Neural progenitor cell (in vitro differentiated cells): Measurements from ENCODE around the gene OPRL1. TPM values are rescaled to one million over a fixed set of nuclear protein-coding genes. Genes with fewer than 3 reads are reported as not detected.
A peak's percentile ranks its signal among the peaks of the same experiment; 100 is the strongest.

Experiments
- DNase-seq: peaks from one replicate; pipeline ENCODE4 v3.0.0-alpha.2; 2016; ENCODE audit warnings: low spot score
- H2AFZ ChIP-seq: fragments of 200-600 bp; sonication (generic); replicated peaks from 2 replicates; pipeline ENCODE4 v1.6.1; 2016; ENCODE audit warnings: antibody characterized with exemption
- H3F3A ChIP-seq: fragments of 200-600 bp; sonication (generic); 2 replicates; pipeline ENCODE4 v1.6.1; 2016; ENCODE audit warnings: antibody characterized with exemption, low read depth
- H3K27ac ChIP-seq: fragments of 200-600 bp; sonication (generic); 2 replicates; pipeline ENCODE4 v1.5.1; 2016; ENCODE audit warnings: mild to moderate bottlenecking
- H3K27me3 ChIP-seq: fragments of 200-600 bp; sonication (generic); 2 replicates; pipeline ENCODE4 v1.6.1; 2016; ENCODE audit warnings: mild to moderate bottlenecking, moderate library complexity
- H3K36me3 ChIP-seq: fragments of 200-600 bp; sonication (generic); 2 replicates; pipeline ENCODE4 v1.5.1; 2016
- H3K4me1 ChIP-seq: fragments of 200-600 bp; sonication (generic); 2 replicates; pipeline ENCODE4 v1.6.1; 2016; ENCODE audit warnings: mixed run types
- H3K4me2 ChIP-seq: fragments of 200-600 bp; sonication (generic); 2 replicates; pipeline ENCODE4 v1.6.1; 2016
- H3K4me3 ChIP-seq: fragments of 200-600 bp; sonication (generic); 2 replicates; pipeline ENCODE4 v1.5.1; 2016
- H3K79me2 ChIP-seq: fragments of 200-600 bp; sonication (generic); 2 replicates; pipeline ENCODE4 v1.6.1; 2016; ENCODE audit warnings: low read depth
- H3K9ac ChIP-seq: fragments of 200-600 bp; sonication (generic); 2 replicates; pipeline ENCODE4 v1.6.1; 2016
- H3K9me3 ChIP-seq: fragments of 200-600 bp; sonication (generic); 2 replicates; pipeline ENCODE4 v1.5.1; 2016; ENCODE audit warnings: low read depth
- H4K20me1 ChIP-seq: fragments of 200-600 bp; sonication (generic); 2 replicates; pipeline ENCODE4 v1.6.1; 2016; ENCODE audit warnings: low read depth
- H3K27ac Mint-ChIP-seq: 3 replicates; pipeline ENCODE4 v1.8.0; 2021; ENCODE audit warnings: mixed read lengths
- H3K27me3 Mint-ChIP-seq: 2 replicates; pipeline ENCODE4 v1.8.0; 2022; ENCODE audit warnings: low read depth, mild to moderate bottlenecking, inconsistent platforms, moderate library complexity, mixed read lengths; ENCODE audit not compliant: insufficient read depth
- H3K36me3 Mint-ChIP-seq: 3 replicates; pipeline ENCODE4 v1.8.0; 2021; ENCODE audit warnings: mixed read lengths
- H3K4me1 Mint-ChIP-seq: 3 replicates; pipeline ENCODE4 v1.8.0; 2021; ENCODE audit warnings: mixed read lengths
- H3K4me3 Mint-ChIP-seq: 3 replicates; pipeline ENCODE4 v1.8.0; 2021; ENCODE audit warnings: mild to moderate bottlenecking, moderate library complexity, mixed read lengths
- H3K9me3 Mint-ChIP-seq: 3 replicates; pipeline ENCODE4 v1.8.0; 2020; ENCODE audit warnings: mixed read lengths
- EZH2 ChIP-seq: fragments of 200-600 bp; sonication (generic); IDR thresholded peaks from 2 replicates; pipeline ENCODE4 v1.6.1; 2017; ENCODE audit warnings: antibody characterized with exemption, mild to moderate bottlenecking, moderate library complexity
- EZH2phosphoT487 ChIP-seq: fragments of 200-600 bp; sonication (generic); IDR thresholded peaks from 2 replicates; pipeline ENCODE4 v1.6.1; 2017; ENCODE audit warnings: antibody characterized with exemption
- total RNA-seq: library from RNA; depleted of rRNA; stranded (reverse); fragments of >200 nt; gene quantifications from 2 replicates; pipeline ENCODE4 v1.2.3, GENCODE V29; 2015; ENCODE audit warnings: low replicate concordance
- TF ChIP-seq, protein P1 (sequence below): fragments of 200-600 bp; sonication (generic); IDR thresholded peaks from 2 replicates; pipeline ENCODE4 v1.5.1; 2017; ENCODE audit warnings: antibody characterized with exemption, mild to moderate bottlenecking

OPRL1 gene
- total RNA-seq, 1 donor from 2014 or later = 1.3 TPM

DNA sequence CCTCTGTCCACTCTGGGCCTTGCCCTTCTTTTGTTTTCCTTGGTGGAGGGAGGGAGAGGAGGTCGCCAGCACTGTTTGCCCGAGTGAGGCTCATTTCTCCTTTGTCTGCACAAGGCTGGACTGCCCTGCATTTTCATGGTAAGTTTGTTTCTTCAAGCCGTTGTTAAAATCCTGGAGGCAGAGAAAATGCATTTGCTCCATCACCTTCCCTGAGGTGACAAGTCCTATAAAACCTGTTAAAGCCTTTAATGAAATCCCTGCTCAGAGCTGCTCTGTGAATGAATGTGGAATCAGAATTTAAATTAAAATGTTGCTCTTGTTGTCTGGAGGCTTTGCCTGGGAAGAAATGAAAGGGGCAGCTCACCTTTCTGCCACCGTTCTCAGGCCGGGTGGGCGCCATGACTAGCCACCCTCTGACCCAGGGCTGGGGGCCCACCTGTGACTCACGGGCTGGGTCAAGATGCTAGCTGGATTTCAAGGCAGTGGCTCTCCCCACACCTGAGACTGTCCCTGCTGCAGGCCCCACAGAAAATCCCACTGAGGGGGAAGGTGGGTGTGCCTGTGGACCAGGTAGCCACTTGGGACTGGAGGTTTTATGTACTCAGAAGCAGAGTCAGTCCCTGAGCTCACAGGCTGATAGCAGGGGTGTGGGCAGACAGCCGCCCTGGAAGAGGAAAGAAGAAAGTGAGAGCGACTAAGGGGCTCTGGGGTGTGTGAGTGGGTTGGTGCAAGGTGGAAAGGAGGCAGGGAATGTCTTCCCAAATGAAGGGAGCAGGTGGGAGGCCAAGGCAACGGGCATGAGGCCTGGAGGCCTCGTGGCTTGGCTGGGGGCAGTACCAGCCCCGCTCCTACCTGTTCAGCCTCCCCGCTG is 60.4 kb downstream of the OPRL1 start:
- H4K20me1 ChIP-seq = no peaks in the 10 kb centered on the region
- Mint-ChIP-seq H3K27ac (peak overlapping the region; percentile 40), H3K4me1 (peaks cover 39% of the 10 kb centered on the region), H3K4me3 (peak overlapping the region; percentile 21), H3K9me3 (peaks cover 14% of the 10 kb centered on the region), H3K36me3 (peaks cover 3% of the 10 kb centered on the region), H3K27me3 (peaks cover 16% of the 10 kb centered on the region)
- H3K4me1 ChIP-seq = peaks cover 36% of the 10 kb centered on the region
- H3K9ac ChIP-seq = no peak overlapping the region
- H3K36me3 ChIP-seq = no peaks in the 10 kb centered on the region
- TF ChIP-seq, protein P1, sequence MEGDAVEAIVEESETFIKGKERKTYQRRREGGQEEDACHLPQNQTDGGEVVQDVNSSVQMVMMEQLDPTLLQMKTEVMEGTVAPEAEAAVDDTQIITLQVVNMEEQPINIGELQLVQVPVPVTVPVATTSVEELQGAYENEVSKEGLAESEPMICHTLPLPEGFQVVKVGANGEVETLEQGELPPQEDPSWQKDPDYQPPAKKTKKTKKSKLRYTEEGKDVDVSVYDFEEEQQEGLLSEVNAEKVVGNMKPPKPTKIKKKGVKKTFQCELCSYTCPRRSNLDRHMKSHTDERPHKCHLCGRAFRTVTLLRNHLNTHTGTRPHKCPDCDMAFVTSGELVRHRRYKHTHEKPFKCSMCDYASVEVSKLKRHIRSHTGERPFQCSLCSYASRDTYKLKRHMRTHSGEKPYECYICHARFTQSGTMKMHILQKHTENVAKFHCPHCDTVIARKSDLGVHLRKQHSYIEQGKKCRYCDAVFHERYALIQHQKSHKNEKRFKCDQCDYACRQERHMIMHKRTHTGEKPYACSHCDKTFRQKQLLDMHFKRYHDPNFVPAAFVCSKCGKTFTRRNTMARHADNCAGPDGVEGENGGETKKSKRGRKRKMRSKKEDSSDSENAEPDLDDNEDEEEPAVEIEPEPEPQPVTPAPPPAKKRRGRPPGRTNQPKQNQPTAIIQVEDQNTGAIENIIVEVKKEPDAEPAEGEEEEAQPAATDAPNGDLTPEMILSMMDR = no peak
- TF ChIP-seq EZH2phosphoT487 (no peak), EZH2 (no peak)
- peaks cover 25% of the 10 kb centered on the region for H3F3A ChIP-seq
- H3K4me2 ChIP-seq = peak overlapping the region; percentile 45
- no peak for DNase-seq
- no peaks in the 10 kb centered on the region for H3K79me2 ChIP-seq
- H3K9me3 ChIP-seq = no peaks in the 10 kb centered on the region
- no peak overlapping the region for H3K27ac ChIP-seq
- no peaks in the 10 kb centered on the region for H3K27me3 ChIP-seq
- H3K4me3 ChIP-seq = no peak overlapping the region
- peak overlapping the region; percentile 73 for H2AFZ ChIP-seq

DNA sequence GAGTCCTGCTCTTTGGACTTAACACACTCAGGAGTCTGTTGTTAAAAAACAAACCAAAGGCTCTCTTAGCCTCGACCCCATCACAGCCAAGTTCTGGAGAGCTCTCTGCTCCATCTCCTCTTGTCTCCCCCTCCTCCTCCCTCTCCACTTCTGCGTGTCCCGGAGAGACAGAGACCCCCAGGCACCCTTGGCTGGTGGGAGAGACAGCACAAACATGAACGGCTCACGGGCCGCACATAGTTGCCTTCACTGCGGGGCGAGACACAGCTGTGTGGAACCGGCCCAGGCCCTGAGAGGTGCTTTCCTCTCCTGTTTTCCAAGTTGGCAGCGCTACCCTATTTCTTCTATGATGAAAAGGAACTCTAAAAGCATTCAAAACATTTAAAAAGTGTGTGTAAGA is 61.1 kb downstream of the OPRL1 start:
- H3F3A ChIP-seq = peaks cover 28% of the 10 kb centered on the region
- H3K4me1 ChIP-seq = peaks cover 38% of the 10 kb centered on the region
- H3K9me3 ChIP-seq = no peaks in the 10 kb centered on the region
- H3K4me2 ChIP-seq = no peak overlapping the region
- TF ChIP-seq EZH2phosphoT487 (no peak), EZH2 (no peak)
- TF ChIP-seq, protein P1 = no peak
- H3K27me3 ChIP-seq = no peaks in the 10 kb centered on the region
- no peaks in the 10 kb centered on the region for H3K79me2 ChIP-seq
- Mint-ChIP-seq H3K4me3 (no peak overlapping the region), H3K9me3 (peaks cover 14% of the 10 kb centered on the region), H3K36me3 (peaks cover 3% of the 10 kb centered on the region), H3K27ac (peak overlapping the region; percentile 40), H3K27me3 (peaks cover 16% of the 10 kb centered on the region), H3K4me1 (peaks cover 39% of the 10 kb centered on the region)
- no peak overlapping the region for H3K27ac ChIP-seq
- H2AFZ ChIP-seq = no peak overlapping the region
- H3K9ac ChIP-seq = no peak overlapping the region
- H3K36me3 ChIP-seq = no peaks in the 10 kb centered on the region
- peaks cover 2% of the 10 kb centered on the region for H4K20me1 ChIP-seq
- no peak for DNase-seq
- H3K4me3 ChIP-seq = no peak overlapping the region

DNA sequence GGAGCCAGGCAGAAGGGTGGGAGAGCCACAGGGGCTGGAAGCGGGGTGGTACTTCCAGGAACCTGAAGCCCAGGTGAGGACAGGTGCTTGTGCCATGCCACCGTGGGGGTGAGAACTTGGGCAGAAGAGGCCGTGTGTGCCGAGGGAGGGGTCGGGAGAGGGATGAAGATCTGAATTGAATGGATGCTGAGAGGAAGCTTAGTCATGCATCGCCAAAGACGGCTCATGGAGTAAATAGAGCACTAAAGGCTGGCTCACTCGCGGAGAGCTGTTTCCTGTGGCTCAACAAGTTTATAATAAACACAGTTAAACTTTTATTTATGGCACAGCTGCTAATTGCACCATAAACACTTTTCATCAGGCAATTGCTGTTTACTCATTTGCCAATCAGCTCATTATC is 62.7 kb downstream of the OPRL1 start:
- H2AFZ ChIP-seq = no peak overlapping the region
- no peaks in the 10 kb centered on the region for H3K27me3 ChIP-seq
- TF ChIP-seq EZH2phosphoT487 (no peak), EZH2 (no peak)
- TF ChIP-seq, protein P1 = no peak
- peak; percentile 31 for DNase-seq
- H4K20me1 ChIP-seq = peaks cover 4% of the 10 kb centered on the region
- peaks cover 3% of the 10 kb centered on the region for H3K36me3 Mint-ChIP-seq
- peaks cover 14% of the 10 kb centered on the region for H3K9me3 Mint-ChIP-seq
- no peak overlapping the region for H3K9ac ChIP-seq
- H3K4me3 Mint-ChIP-seq = peak overlapping the region; percentile 2
- peaks cover 53% of the 10 kb centered on the region for H3K4me1 ChIP-seq
- H3K4me1 Mint-ChIP-seq = peaks cover 39% of the 10 kb centered on the region
- H3K4me2 ChIP-seq = no peak overlapping the region
- peak overlapping the region; percentile 16 for H3K27ac Mint-ChIP-seq
- peaks cover 11% of the 10 kb centered on the region for H3K27me3 Mint-ChIP-seq
- H3K36me3 ChIP-seq = no peaks in the 10 kb centered on the region
- H3K27ac ChIP-seq = no peak overlapping the region
- H3K4me3 ChIP-seq = no peak overlapping the region
- no peaks in the 10 kb centered on the region for H3K79me2 ChIP-seq
- peaks cover 34% of the 10 kb centered on the region for H3F3A ChIP-seq
- H3K9me3 ChIP-seq = no peaks in the 10 kb centered on the region
